ENCODE measurements around the gene HLA-DMB. TPM values are rescaled to one million over a fixed set of nuclear protein-coding genes. Genes with fewer than 3 reads are reported as not detected.
A peak's percentile ranks its signal among the peaks of the same experiment; 100 is the strongest.

Gene HLA-DMB
- total RNA-seq, 1 experiment from 2014 or later: 1.1 TPM

GRCh38 chr6:32971581-32972352 lies 30.9 kb upstream of the HLA-DMB start (continued):
- TF ChIP-seq AFF4 (CRISPR knock-in tag; IDR thresholded peaks at IDR 0.05; ENCODE audit: borderline replicate concordance) (no peak), ZNF396 (CRISPR knock-in tag; IDR thresholded peaks at IDR 0.05; ENCODE audit: borderline replicate concordance) (no peak), SMAD4 (CRISPR knock-in tag; IDR thresholded peaks at IDR 0.05) (no peak), SP1 (CRISPR knock-in tag; conservative IDR thresholded peaks at IDR 0.05) (peak; percentile 63), JUN (CRISPR knock-in tag; IDR thresholded peaks at IDR 0.05) (no peak), TEAD4 (CRISPR knock-in tag; IDR thresholded peaks at IDR 0.05) (no peak), ZNF317 (CRISPR knock-in tag; IDR thresholded peaks at IDR 0.05; ENCODE audit: borderline replicate concordance, low read depth) (no peak), ZBTB43 (CRISPR knock-in tag; IDR thresholded peaks at IDR 0.05) (no peak), NFE2L1 (CRISPR knock-in tag; IDR thresholded peaks at IDR 0.05) (peak; percentile 79), E2F4 (CRISPR knock-in tag; IDR thresholded peaks at IDR 0.05; ENCODE audit: borderline replicate concordance, low read depth) (peak; percentile 50; the same call in 1 of the 2 replicates), MXD4 (CRISPR knock-in tag; IDR thresholded peaks at IDR 0.05; ENCODE audit: borderline replicate concordance) (no peak), NFYB (CRISPR knock-in tag; conservative IDR thresholded peaks at IDR 0.05; ENCODE audit: low read depth) (peak; percentile 57; the same call in 1 of the 2 replicates), GRHL2 (CRISPR knock-in tag; IDR thresholded peaks at IDR 0.05; ENCODE audit: insufficient replicate concordance, severe bottlenecking) (no peak), SMAD3 (CRISPR knock-in tag; IDR thresholded peaks at IDR 0.05; ENCODE audit: borderline replicate concordance) (no peak), IRF2 (CRISPR knock-in tag; IDR thresholded peaks at IDR 0.05; ENCODE audit: borderline replicate concordance, low read depth) (no peak), ELF4 (CRISPR knock-in tag; IDR thresholded peaks at IDR 0.05; ENCODE audit: low read depth) (no peak), EMX1 (CRISPR knock-in tag; IDR thresholded peaks at IDR 0.05) (no peak; the same call in 1 of the 2 replicates), NR3C1 (CRISPR knock-in tag; conservative IDR thresholded peaks at IDR 0.05; ENCODE audit: low read depth) (no peak), CDX4 (CRISPR knock-in tag; IDR thresholded peaks at IDR 0.05; ENCODE audit: borderline replicate concordance) (peak; percentile 85; the same call in 1 of the 2 replicates), NR2C2 (CRISPR knock-in tag; IDR thresholded peaks at IDR 0.05) (no peak), NR1H2 (CRISPR knock-in tag; IDR thresholded peaks at IDR 0.05) (no peak), RORB (CRISPR knock-in tag; IDR thresholded peaks at IDR 0.05) (no peak), GTF2I (CRISPR knock-in tag; conservative IDR thresholded peaks at IDR 0.05) (no peak)
- TF ChIP-seq, protein P1, sequence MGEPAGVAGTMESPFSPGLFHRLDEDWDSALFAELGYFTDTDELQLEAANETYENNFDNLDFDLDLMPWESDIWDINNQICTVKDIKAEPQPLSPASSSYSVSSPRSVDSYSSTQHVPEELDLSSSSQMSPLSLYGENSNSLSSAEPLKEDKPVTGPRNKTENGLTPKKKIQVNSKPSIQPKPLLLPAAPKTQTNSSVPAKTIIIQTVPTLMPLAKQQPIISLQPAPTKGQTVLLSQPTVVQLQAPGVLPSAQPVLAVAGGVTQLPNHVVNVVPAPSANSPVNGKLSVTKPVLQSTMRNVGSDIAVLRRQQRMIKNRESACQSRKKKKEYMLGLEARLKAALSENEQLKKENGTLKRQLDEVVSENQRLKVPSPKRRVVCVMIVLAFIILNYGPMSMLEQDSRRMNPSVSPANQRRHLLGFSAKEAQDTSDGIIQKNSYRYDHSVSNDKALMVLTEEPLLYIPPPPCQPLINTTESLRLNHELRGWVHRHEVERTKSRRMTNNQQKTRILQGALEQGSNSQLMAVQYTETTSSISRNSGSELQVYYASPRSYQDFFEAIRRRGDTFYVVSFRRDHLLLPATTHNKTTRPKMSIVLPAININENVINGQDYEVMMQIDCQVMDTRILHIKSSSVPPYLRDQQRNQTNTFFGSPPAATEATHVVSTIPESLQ (CRISPR knock-in tag; IDR thresholded peaks at IDR 0.05): no peak
- TF ChIP-seq, protein P2, sequence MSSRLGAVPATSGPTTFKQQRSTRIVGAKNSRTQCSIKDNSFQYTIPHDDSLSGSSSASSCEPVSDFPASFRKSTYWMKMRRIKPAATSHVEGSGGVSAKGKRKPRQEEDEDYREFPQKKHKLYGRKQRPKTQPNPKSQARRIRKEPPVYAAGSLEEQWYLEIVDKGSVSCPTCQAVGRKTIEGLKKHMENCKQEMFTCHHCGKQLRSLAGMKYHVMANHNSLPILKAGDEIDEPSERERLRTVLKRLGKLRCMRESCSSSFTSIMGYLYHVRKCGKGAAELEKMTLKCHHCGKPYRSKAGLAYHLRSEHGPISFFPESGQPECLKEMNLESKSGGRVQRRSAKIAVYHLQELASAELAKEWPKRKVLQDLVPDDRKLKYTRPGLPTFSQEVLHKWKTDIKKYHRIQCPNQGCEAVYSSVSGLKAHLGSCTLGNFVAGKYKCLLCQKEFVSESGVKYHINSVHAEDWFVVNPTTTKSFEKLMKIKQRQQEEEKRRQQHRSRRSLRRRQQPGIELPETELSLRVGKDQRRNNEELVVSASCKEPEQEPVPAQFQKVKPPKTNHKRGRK (CRISPR knock-in tag; IDR thresholded peaks at IDR 0.05; ENCODE audit: borderline replicate concordance): no peak
- TF ChIP-seq, protein P3, sequence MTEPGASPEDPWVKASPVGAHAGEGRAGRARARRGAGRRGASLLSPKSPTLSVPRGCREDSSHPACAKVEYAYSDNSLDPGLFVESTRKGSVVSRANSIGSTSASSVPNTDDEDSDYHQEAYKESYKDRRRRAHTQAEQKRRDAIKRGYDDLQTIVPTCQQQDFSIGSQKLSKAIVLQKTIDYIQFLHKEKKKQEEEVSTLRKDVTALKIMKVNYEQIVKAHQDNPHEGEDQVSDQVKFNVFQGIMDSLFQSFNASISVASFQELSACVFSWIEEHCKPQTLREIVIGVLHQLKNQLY (CRISPR knock-in tag; IDR thresholded peaks at IDR 0.05): no peak
- TF ChIP-seq, protein P4, sequence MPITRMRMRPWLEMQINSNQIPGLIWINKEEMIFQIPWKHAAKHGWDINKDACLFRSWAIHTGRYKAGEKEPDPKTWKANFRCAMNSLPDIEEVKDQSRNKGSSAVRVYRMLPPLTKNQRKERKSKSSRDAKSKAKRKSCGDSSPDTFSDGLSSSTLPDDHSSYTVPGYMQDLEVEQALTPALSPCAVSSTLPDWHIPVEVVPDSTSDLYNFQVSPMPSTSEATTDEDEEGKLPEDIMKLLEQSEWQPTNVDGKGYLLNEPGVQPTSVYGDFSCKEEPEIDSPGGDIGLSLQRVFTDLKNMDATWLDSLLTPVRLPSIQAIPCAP (CRISPR knock-in tag; IDR thresholded peaks at IDR 0.05): peak; percentile 72; the same call in 1 of the 2 replicates

All from WTC11 (cell line).